Measurements from ENCODE around the gene GLMP. TPM values are rescaled to one million over a fixed set of nuclear protein-coding genes. Genes with fewer than 3 reads are reported as not detected.
"Not testable (repeated sequence)": the region's sequence is repeated elsewhere in the genome, so short reads cannot be mapped to it uniquely, and the experiment has no call there.

The GLMP gene
- total and polyA plus RNA-seq, 10 donors: 25.5 to 54.4 (median 34.0) TPM

DNA sequence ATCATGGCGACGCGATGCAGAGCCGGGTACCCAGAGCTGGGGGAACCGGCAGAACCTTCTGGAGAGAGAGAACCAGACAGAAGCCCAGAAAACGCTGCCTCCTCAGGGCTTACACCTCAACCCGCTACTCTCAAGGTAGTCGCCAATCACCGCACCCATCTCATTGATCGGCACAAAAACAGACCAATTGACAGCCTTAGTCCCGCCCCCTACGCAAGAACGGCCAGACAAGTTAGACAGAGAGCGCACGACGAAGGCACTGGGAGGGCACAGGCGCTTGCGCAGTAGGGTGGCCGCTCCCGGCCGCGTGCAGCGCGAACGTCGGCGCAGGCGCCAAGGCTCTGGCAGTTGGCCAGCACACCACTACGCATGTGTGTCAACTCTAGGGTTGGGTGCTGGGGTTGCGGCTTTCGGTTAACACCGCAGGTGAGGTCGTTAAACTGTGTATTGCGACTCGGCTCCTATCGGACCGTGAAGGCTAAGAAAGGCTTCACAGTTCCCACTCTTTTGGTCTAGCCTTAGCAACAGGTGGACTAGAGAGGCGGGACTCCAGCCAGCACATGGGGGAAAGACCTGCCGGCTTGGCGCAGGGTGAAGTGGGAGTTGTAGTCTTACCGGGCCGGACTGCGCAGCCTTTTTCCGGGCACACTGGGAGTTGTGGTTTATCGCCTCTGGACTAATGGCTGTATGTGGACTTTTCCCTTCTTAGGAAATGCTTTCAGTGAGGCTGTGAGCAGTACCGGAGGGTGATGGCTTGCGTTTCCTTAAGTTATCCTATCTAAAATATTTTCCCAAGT is 42.9 kb upstream of the GLMP start, which contains the start of the genes CCT3 and TSACC:
CCT3 (minus strand) TSS at position 113 of the 797 bp plus-strand sequence; CDS start at position 5, 108 bp downstream.
TSACC (plus strand) TSS at position 347 of the 797 bp plus-strand sequence. CDS start 1,232 bp downstream, outside the sequence.
- peak; percentile 99 for DNase-seq
- WGBS, 5 donors: 0 to 1% (median 1%) methylated on average over 42 to 47 of the region's 47 CpGs
- H3K9me3 ChIP-seq: no peaks in the 10 kb centered on the region
- H3K27ac ChIP-seq: peak within 1 kb of the TSS; percentile 82 to 90 (median 86)
- intact Hi-C loops (cut with DNase I; ENCODE audit: low total_unique reads): no loop called here
- H3K4me3 ChIP-seq: peak within 1 kb of the TSS; percentile 57 to 95 (median 88)
- H3K36me3 ChIP-seq: peaks cover 0 to 27% (median 19%) of the 10 kb centered on the region in 6 donors
- peaks cover 14 to 40% (median 29%) of the 10 kb centered on the region in 6 donors for H3K4me1 ChIP-seq
- peak in 1 of 3 donors; percentile 73 for TF ChIP-seq POLR2A (IDR thresholded peaks at IDR 0.05)
- TF ChIP-seq, protein P1, sequence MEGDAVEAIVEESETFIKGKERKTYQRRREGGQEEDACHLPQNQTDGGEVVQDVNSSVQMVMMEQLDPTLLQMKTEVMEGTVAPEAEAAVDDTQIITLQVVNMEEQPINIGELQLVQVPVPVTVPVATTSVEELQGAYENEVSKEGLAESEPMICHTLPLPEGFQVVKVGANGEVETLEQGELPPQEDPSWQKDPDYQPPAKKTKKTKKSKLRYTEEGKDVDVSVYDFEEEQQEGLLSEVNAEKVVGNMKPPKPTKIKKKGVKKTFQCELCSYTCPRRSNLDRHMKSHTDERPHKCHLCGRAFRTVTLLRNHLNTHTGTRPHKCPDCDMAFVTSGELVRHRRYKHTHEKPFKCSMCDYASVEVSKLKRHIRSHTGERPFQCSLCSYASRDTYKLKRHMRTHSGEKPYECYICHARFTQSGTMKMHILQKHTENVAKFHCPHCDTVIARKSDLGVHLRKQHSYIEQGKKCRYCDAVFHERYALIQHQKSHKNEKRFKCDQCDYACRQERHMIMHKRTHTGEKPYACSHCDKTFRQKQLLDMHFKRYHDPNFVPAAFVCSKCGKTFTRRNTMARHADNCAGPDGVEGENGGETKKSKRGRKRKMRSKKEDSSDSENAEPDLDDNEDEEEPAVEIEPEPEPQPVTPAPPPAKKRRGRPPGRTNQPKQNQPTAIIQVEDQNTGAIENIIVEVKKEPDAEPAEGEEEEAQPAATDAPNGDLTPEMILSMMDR (IDR thresholded peaks at IDR 0.05 in 8 of 11, conservative IDR thresholded peaks at IDR 0.05 in 3 of 11): peak in 2 of 11 experiments; percentile 22 to 39
- TF ChIP-seq POLR2AphosphoS5 (IDR thresholded peaks at IDR 0.05): peak; percentile 87 to 98 (median 92)
- no peaks in the 10 kb centered on the region for H3K27me3 ChIP-seq (replicated peaks in 1 of 7)

DNA sequence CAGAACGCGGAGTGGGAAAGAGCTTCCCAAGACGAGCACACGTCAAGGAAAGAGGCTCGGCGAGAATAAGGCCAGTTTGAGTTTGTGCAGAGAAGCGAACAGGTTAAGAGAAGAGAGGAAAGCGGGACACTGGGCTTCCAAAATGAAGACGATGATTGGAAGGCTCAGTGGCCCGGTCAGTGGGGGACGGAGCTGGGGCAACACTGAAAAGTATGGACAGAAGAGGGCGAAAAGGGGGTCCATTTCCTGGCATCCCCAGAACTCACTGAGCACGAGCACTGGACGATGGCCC is 42.4 kb upstream of the GLMP start:
- Histone ChIP-seq H3K36me3 (peaks cover 0 to 32% (median 24%) of the 10 kb centered on the region in 6 donors), H3K27ac (peak overlapping the region; percentile 22 to 90 (median 86)), H3K4me1 (peaks cover 14 to 40% (median 29%) of the 10 kb centered on the region in 6 donors), H3K9me3 (no peaks in the 10 kb centered on the region), H3K27me3 (replicated peaks in 1 of 7) (no peaks in the 10 kb centered on the region), H3K4me3 (peak overlapping the region; percentile 57 to 95 (median 88))
- 0 to 1% (median 0%) methylated on average over 14 of the region's 14 CpGs for WGBS, 5 donors
- TF ChIP-seq POLR2AphosphoS5 (IDR thresholded peaks at IDR 0.05): no peak
- peak in 1 of 3 donors; percentile 40 for TF ChIP-seq POLR2A (IDR thresholded peaks at IDR 0.05)
- intact Hi-C loops (cut with DNase I; ENCODE audit: low total_unique reads): no loop called here
- DNase-seq: no peak

- H3K27ac ChIP-seq: peak overlapping the region; percentile 22 to 90 (median 86)
- intact Hi-C loops (cut with DNase I; ENCODE audit: low total_unique reads): no loop called here
- H3K4me3 ChIP-seq: peak overlapping the region; percentile 57 to 95 (median 88)
- peaks cover 14 to 40% (median 29%) of the 10 kb centered on the region in 6 donors for H3K4me1 ChIP-seq
- no peaks in the 10 kb centered on the region for H3K27me3 ChIP-seq (replicated peaks in 1 of 7)
- no peak for TF ChIP-seq POLR2AphosphoS5 (IDR thresholded peaks at IDR 0.05)
- no peak for TF ChIP-seq POLR2A (IDR thresholded peaks at IDR 0.05)
- TF ChIP-seq, protein P1 (IDR thresholded peaks at IDR 0.05 in 8 of 11, conservative IDR thresholded peaks at IDR 0.05 in 3 of 11): no peak
- peaks cover 0 to 38% (median 30%) of the 10 kb centered on the region in 6 donors for H3K36me3 ChIP-seq
- DNase-seq: peak; percentile 71
- no peaks in the 10 kb centered on the region for H3K9me3 ChIP-seq
- 34 to 37% (median 35%) methylated on average over 34 of the region's 34 CpGs for WGBS, 5 donors
Measured at GRCh38 chr1:156337052-156337887, 41.8 kb upstream of the GLMP start.

GRCh38 chr1:156336242-156336641 is 40.8 kb upstream of the GLMP start:
- H3K27me3 ChIP-seq (replicated peaks in 1 of 7): no peaks in the 10 kb centered on the region
- H3K9me3 ChIP-seq: no peaks in the 10 kb centered on the region
- no peak for DNase-seq
- intact Hi-C loops (cut with DNase I; ENCODE audit: low total_unique reads): no loop called here
- peaks cover 0 to 48% (median 40%) of the 10 kb centered on the region in 6 donors for H3K36me3 ChIP-seq
- H3K4me3 ChIP-seq: peak overlapping the region in 4 of 8 donors; percentile 72 to 91 (median 82)
- WGBS, 5 donors: 79 to 88% (median 83%) methylated on average over 4 of the region's 4 CpGs
- H3K4me1 ChIP-seq: peaks cover 14 to 40% (median 29%) of the 10 kb centered on the region in 6 donors
- TF ChIP-seq, protein P1 (IDR thresholded peaks at IDR 0.05 in 8 of 11, conservative IDR thresholded peaks at IDR 0.05 in 3 of 11): no peak
- no peak for TF ChIP-seq POLR2A (IDR thresholded peaks at IDR 0.05)
- TF ChIP-seq POLR2AphosphoS5 (IDR thresholded peaks at IDR 0.05): no peak
- no peak overlapping the region for H3K27ac ChIP-seq

DNA sequence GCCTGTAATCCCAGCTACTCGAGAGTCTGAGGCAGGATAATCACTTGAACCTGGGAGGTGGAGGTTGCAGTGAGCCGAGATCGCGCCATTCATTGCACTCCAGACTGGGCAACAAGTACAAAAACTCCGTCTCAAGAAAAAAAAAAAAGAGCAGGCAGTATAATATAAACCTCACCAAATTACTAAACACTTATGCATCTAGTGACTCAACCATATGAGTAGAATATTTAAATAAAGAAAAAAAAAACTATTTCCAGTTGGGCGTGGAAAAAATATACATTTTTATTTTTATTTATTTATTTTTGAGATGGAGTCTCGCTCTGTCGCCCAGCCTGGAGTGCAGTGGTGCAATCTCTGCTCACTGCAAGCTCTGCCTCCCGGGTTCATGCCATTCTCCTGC is 27.7 kb upstream of the GLMP start:
- H3K4me1 ChIP-seq; H3K9me3 ChIP-seq; H3K4me3 ChIP-seq; intact Hi-C loops (cut with DNase I; ENCODE audit: low total_unique reads); H3K27ac ChIP-seq; H3K27me3 ChIP-seq (replicated peaks in 1 of 7); DNase-seq: not testable (repeated sequence)
- 93 to 97% (median 94%) methylated on average over 9 of the region's 9 CpGs for WGBS, 5 donors
- H3K36me3 ChIP-seq: peaks cover 0 to 96% (median 77%) of the 10 kb centered on the region in 6 donors

All from spleen (tissue), 11 donors.